ENCODE measurements around the gene CC2D1A. TPM values are rescaled to one million over a fixed set of nuclear protein-coding genes. Genes with fewer than 3 reads are reported as not detected.

CC2D1A gene
- total RNA-seq, 1 donor from 2014 or later, result 128 TPM

GRCh38 chr19:13931391-13932148 lies 25.6 kb downstream of the CC2D1A start:
- Histone ChIP-seq H3K4me1 (no peaks in the 10 kb centered on the region), H3K4me3 (no peak overlapping the region), H3K36me3 (peaks cover 18 to 27% of the 10 kb centered on the region in 2 donors), H3K27ac (no peak overlapping the region), H3K27me3 (no peaks in the 10 kb centered on the region), H3K9me3 (no peaks in the 10 kb centered on the region)
- intact Hi-C loops (cut with DNase I), result no loop called here
- DNase-seq (ENCODE audit: low spot score in 2 of 2), result no peak
- no peak for TF ChIP-seq CTCF (IDR thresholded peaks at IDR 0.05)

- H3K27ac ChIP-seq, result no peak overlapping the region
- H3K27me3 ChIP-seq, result no peaks in the 10 kb centered on the region
- intact Hi-C loops (cut with DNase I), result no loop called here
- peaks cover 13 to 21% of the 10 kb centered on the region in 2 donors for H3K36me3 ChIP-seq
- TF ChIP-seq CTCF (IDR thresholded peaks at IDR 0.05), result no peak
- DNase-seq (ENCODE audit: low spot score in 2 of 2), result no peak
- H3K4me1 ChIP-seq, result no peaks in the 10 kb centered on the region
- no peaks in the 10 kb centered on the region for H3K9me3 ChIP-seq
- H3K4me3 ChIP-seq, result no peak overlapping the region
Observed at GRCh38 chr19:13932149-13932637, 26.2 kb downstream of the CC2D1A start.

GRCh38 chr19:13932911-13933393 lies 27.0 kb downstream of the CC2D1A start:
- intact Hi-C loops (cut with DNase I), result no loop called here
- Histone ChIP-seq H3K4me3 (no peak overlapping the region), H3K9me3 (no peaks in the 10 kb centered on the region), H3K27ac (no peak overlapping the region), H3K36me3 (peaks cover 5 to 14% of the 10 kb centered on the region in 2 donors), H3K27me3 (no peaks in the 10 kb centered on the region), H3K4me1 (peaks cover 0 to 4% of the 10 kb centered on the region in 2 donors)
- TF ChIP-seq CTCF (IDR thresholded peaks at IDR 0.05), result no peak
- no peak for DNase-seq (ENCODE audit: low spot score in 2 of 2)

- H3K4me1 ChIP-seq, result peaks cover 4 to 5% of the 10 kb centered on the region in 2 donors
- no peaks in the 10 kb centered on the region for H3K9me3 ChIP-seq
- no peak for DNase-seq (ENCODE audit: low spot score in 2 of 2)
- no peak overlapping the region for H3K4me3 ChIP-seq
- H3K36me3 ChIP-seq, result peaks cover 3 to 9% of the 10 kb centered on the region in 2 donors
- intact Hi-C loops (cut with DNase I), result no loop called here
- TF ChIP-seq CTCF (IDR thresholded peaks at IDR 0.05), result no peak
- H3K27me3 ChIP-seq, result no peaks in the 10 kb centered on the region
- H3K27ac ChIP-seq, result no peak overlapping the region
Observed at GRCh38 chr19:13934785-13935109, 28.7 kb downstream of the CC2D1A start.

GRCh38 chr19:13935765-13936510 lies 29.9 kb downstream of the CC2D1A start:
- H3K4me3 ChIP-seq, result no peak overlapping the region
- H3K27ac ChIP-seq, result no peak overlapping the region
- intact Hi-C loops (cut with DNase I), result no loop called here
- no peaks in the 10 kb centered on the region for H3K9me3 ChIP-seq
- no peak for DNase-seq (ENCODE audit: low spot score in 2 of 2)
- H3K27me3 ChIP-seq, result no peaks in the 10 kb centered on the region
- peaks cover 0 to 3% of the 10 kb centered on the region in 2 donors for H3K36me3 ChIP-seq
- peaks cover 4 to 5% of the 10 kb centered on the region in 2 donors for H3K4me1 ChIP-seq
- no peak for TF ChIP-seq CTCF (IDR thresholded peaks at IDR 0.05)
